HG03442 (cell line): ENCODE data around the gene FBN1.

ENCODE experiments used
- ATAC-seq: cut with Tn5 transposase; IDR thresholded peaks from one replicate; pipeline ENCODE4 v1.9.1; 2021; ENCODE audit warnings: mild to moderate bottlenecking, moderate library complexity; ENCODE audit not compliant: unreplicated experiment

The FBN1 gene

GRCh38 chr15:48582452-48583247 lies 62.9 kb downstream of the FBN1 start:
- ATAC-seq: no peak

GRCh38 chr15:48581219-48581618 lies 64.3 kb downstream of the FBN1 start:
- no peak for ATAC-seq

GRCh38 chr15:48580736-48581135 lies 64.8 kb downstream of the FBN1 start:
- ATAC-seq: no peak

- ATAC-seq: no peak
Measured at GRCh38 chr15:48579945-48580671, 65.4 kb downstream of the FBN1 start.

- no peak for ATAC-seq
Measured at GRCh38 chr15:48578965-48579364, 66.5 kb downstream of the FBN1 start.

GRCh38 chr15:48577469-48577868 lies 68.0 kb downstream of the FBN1 start:
- no peak for ATAC-seq

GRCh38 chr15:48574187-48574586 lies 71.3 kb downstream of the FBN1 start:
- no peak for ATAC-seq

GRCh38 chr15:48573780-48574179 lies 71.7 kb downstream of the FBN1 start:
- no peak for ATAC-seq

- no peak for ATAC-seq
Measured at GRCh38 chr15:48572823-48573222, 72.7 kb downstream of the FBN1 start.

- ATAC-seq: no peak
Measured at GRCh38 chr15:48571510-48571909, 74.0 kb downstream of the FBN1 start.

GRCh38 chr15:48570822-48571221 lies 74.7 kb downstream of the FBN1 start:
- ATAC-seq: no peak

- no peak for ATAC-seq
Measured at GRCh38 chr15:48569591-48570302, 75.8 kb downstream of the FBN1 start.

- no peak for ATAC-seq
Measured at GRCh38 chr15:48566668-48567067, 78.8 kb downstream of the FBN1 start.

- ATAC-seq: no peak
Measured at GRCh38 chr15:48565560-48566482, 79.7 kb downstream of the FBN1 start.

- no peak for ATAC-seq
Measured at GRCh38 chr15:48564690-48565089, 80.8 kb downstream of the FBN1 start.

GRCh38 chr15:48563934-48564333 lies 81.6 kb downstream of the FBN1 start:
- ATAC-seq: no peak

- ATAC-seq: peak; percentile 80
Measured at GRCh38 chr15:48560321-48561051, 85.0 kb downstream of the FBN1 start.

- no peak for ATAC-seq
Measured at GRCh38 chr15:48559285-48559684, 86.2 kb downstream of the FBN1 start.

- no peak for ATAC-seq
Measured at GRCh38 chr15:48558226-48558625, 87.3 kb downstream of the FBN1 start.

- ATAC-seq: no peak
Measured at GRCh38 chr15:48557335-48557734, 88.2 kb downstream of the FBN1 start.
